A549 (cell line): Measurements from ENCODE around the gene WDFY2. TPM values are rescaled to one million over a fixed set of nuclear protein-coding genes. Genes with fewer than 3 reads are reported as not detected.

ENCODE experiments used
- ATAC-seq, 2 experiments: fragments of 200-7000 bp in 1 of 2; fragments of >200 bp in 1 of 2; cut with Nextera tagmentation in 1 of 2; cut with Tn5 transposase in 1 of 2; 3 replicates each; pipeline versions ENCODE4 v1.8.0 to v1.9.1; 2018 to 2020; ENCODE audit warnings: mild to moderate bottlenecking in 1 of 2, moderate library complexity in 1 of 2
- CTCF ChIA-PET: fragments of 300-600 bp; sonication (Branson Sonifier 250); formaldehyde crosslinking; extraction: SDS; loops from one replicate; lab custom pipeline; 2021; ENCODE audit warnings: antibody characterized with exemption, inconsistent platforms; lab: Yijun Ruan, JAX
- POLR2A ChIA-PET: fragments of 350-600 bp; formaldehyde crosslinking; extraction: SDS; loops from one replicate; lab custom pipeline; 2021; ENCODE audit warnings: antibody characterized with exemption, inconsistent platforms; lab: Yijun Ruan, JAX
- DNase-seq, 2 experiments: peaks; one replicate each; pipeline versions ENCODE4 v3.0.0 to v3.0.0-alpha.2; 2011 to 2016; ENCODE audit warnings: low read depth in 1 of 2, low spot score in 1 of 2
- FAIRE-seq: peaks from 2 replicates; lab custom pipeline; 2011; peaks lifted over from hg19 to GRCh38; lab: Jason Lieb, UNC
- H3K27ac ChIP-seq, 2 experiments: fragments of >200 bp; sonication (Bioruptor Twin); formaldehyde crosslinking; 3 replicates each; pipeline ENCODE4 v1.5.1; 2016 to 2017
- H3K4me1 ChIP-seq: fragments of >200 bp; sonication (Bioruptor Twin); formaldehyde crosslinking; 3 replicates; pipeline ENCODE4 v1.6.1; 2016
- H3K4me2 ChIP-seq: fragments of >200 bp; sonication (Bioruptor Twin); formaldehyde crosslinking; 3 replicates; pipeline ENCODE4 v1.6.1; 2016
- H3K4me3 ChIP-seq: fragments of >200 bp; sonication (Bioruptor Twin); formaldehyde crosslinking; 3 replicates; pipeline ENCODE4 v1.5.1; 2016
- H3K9me3 ChIP-seq: fragments of >200 bp; sonication (Bioruptor Twin); formaldehyde crosslinking; 3 replicates; pipeline ENCODE4 v1.6.1; 2016
- BHLHE40 ChIP-seq: IDR thresholded peaks from 2 replicates; pipeline ENCODE4 v1.6.1; 2012; ENCODE audit warnings: low read depth, low read length, inconsistent platforms
- CEBPB ChIP-seq, 2 experiments: fragments of >200 bp in 1 of 2; sonication (Bioruptor Twin) in 1 of 2; formaldehyde crosslinking in 1 of 2; IDR thresholded peaks; 2 replicates each; pipeline ENCODE4 v1.6.1; 2012 to 2016
- EHF ChIP-seq: fragments of 250-450 bp; sonication (Bioruptor Pico); IDR thresholded peaks from 2 replicates; pipeline ENCODE4 v1.5.0; 2020; ENCODE audit warnings: mild to moderate bottlenecking
- EP300 ChIP-seq, 2 experiments: fragments of >200 bp; sonication (Bioruptor Twin); formaldehyde crosslinking; IDR thresholded peaks; 2 replicates in 1 of 2; 3 replicates in 1 of 2; pipeline ENCODE4 v1.6.1; 2016 to 2017
- ESRRA ChIP-seq: fragments of 150-350 bp; IDR thresholded peaks from 2 replicates; pipeline ENCODE4 v1.6.1; 2014; ENCODE audit warnings: mild to moderate bottlenecking, low read length, borderline replicate concordance
- FOXS1 ChIP-seq: fragments of 250-450 bp; sonication (Bioruptor Pico); IDR thresholded peaks from 2 replicates; pipeline ENCODE4 v1.5.0; 2020; ENCODE audit warnings: mild to moderate bottlenecking, moderate library complexity
- HDAC2 ChIP-seq: fragments of 200-600 bp; sonication (generic); IDR thresholded peaks from 2 replicates; pipeline ENCODE4 v1.6.1; 2016
- HOXA7 ChIP-seq: fragments of 250-450 bp; sonication (Bioruptor Pico); IDR thresholded peaks from 2 replicates; pipeline ENCODE4 v1.5.0; 2020; ENCODE audit warnings: mild to moderate bottlenecking, moderate library complexity
- KDM5A ChIP-seq: fragments of 200-600 bp; sonication (generic); IDR thresholded peaks from 2 replicates; pipeline ENCODE4 v1.6.1; 2016; ENCODE audit warnings: antibody characterized with exemption, mild to moderate bottlenecking
- MAFK ChIP-seq: fragments of 450-650 bp; IDR thresholded peaks from 2 replicates; pipeline ENCODE4 v1.6.1; 2014; ENCODE audit not compliant: partially characterized antibody
- NPAS2 ChIP-seq: fragments of 250-450 bp; sonication (Bioruptor Pico); IDR thresholded peaks from 2 replicates; pipeline ENCODE4 v1.8.0; 2022; ENCODE audit warnings: mild to moderate bottlenecking, moderate library complexity, borderline replicate concordance
- PHF8 ChIP-seq: fragments of 200-600 bp; sonication (generic); IDR thresholded peaks from 2 replicates; pipeline ENCODE4 v1.6.1; 2016; ENCODE audit warnings: low read depth, mild to moderate bottlenecking, antibody characterized with exemption, moderate library complexity, borderline replicate concordance
- WGBS: methylation state at CpG from one replicate; pipeline ENCODE4 v1.1.6; 2017; ENCODE audit errors: missing lambda C conversion rate; 5-methylcytosine and 5-hydroxymethylcytosine counted together
- polyA plus RNA-seq, 4 experiments: library from polyadenylated mRNA; depleted of rRNA in 3 of 4; stranded (reverse); fragments of >200 nt; fragmentation: RNase III in 1 of 4; extraction: RNeasy Plus Mini Kit Qiagen cat#74134 plus additional on column Dnase treatment in 1 of 4; gene quantifications; 2 replicates in 3 of 4; 3 replicates in 1 of 4; pipeline ENCODE4 v1.2.3, GENCODE V29; 2011 to 2017

Gene WDFY2
- polyA plus RNA-seq, 2 of the 4 experiments (the other 2 are of a cell fraction) = 5.2 to 8.5 TPM

DNA sequence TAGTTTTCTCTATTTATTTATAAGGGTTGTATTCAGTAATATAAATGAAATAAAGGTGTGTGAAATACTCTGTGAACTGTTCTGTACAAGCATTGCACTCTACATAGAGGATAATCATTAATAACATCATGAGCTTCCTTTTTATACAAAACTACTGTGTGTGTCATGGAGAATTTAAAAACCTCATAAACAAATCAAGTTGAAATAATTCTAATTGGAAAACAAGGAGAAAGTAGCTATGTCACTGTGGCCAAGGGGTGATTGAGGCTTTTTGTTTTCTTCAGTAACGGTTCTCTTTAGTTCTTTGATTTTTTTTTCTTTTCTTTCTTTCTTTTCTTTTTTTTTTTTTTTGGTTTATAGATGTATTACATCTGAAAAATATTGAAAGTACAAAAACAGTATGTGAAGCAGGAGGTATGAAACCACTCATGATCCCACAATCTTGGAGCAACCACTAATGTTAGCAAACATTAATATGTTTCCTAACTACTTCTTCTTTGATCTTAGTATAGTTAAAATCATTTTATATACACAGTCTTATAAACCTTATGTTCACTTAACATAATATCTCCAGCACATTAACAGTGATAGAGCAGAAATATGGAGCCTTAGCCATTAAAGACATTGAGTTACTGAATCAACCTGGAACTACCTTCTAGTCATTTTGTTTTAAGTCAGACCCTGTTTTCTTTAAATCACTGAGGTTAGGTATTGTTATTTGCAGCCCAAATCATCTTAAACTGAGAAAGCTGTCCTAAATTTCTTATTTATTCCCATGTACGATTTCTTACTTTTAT lies 45.4 kb downstream of the WDFY2 start:
- no peak for FAIRE-seq

GRCh38 chr13:51630288-51630615 lies 46.0 kb downstream of the WDFY2 start:
- no peak overlapping the region; the same call in 2 of the 3 replicates for H3K4me2 ChIP-seq
- H3K4me3 ChIP-seq = no peak overlapping the region
- H3K4me1 ChIP-seq = peaks cover 41% of the 10 kb centered on the region
- TF ChIP-seq CEBPB (IDR thresholded peaks at IDR 0.05) = no peak
- 83% methylated on average over 2 of the region's 2 CpGs for WGBS
- H3K9me3 ChIP-seq = no peaks in the 10 kb centered on the region
- ATAC-seq = no peak
- no peak overlapping the region; a peak in 1 of 6 replicates for H3K27ac ChIP-seq
- no peak for DNase-seq
- CTCF ChIA-PET = interaction anchor here (0.6 kb wide), 1 partner anchor 10 kb away, joined by 3 read pairs; no protein-coding TSS in a partner anchor
- POLR2A ChIA-PET = interaction anchor here (1.3 kb wide), 1 partner anchor 177 kb away, joined by 4 read pairs; the partner anchor contains the start of gene INTS6
- no peak for FAIRE-seq

More for the DNA sequence above, 45.4 kb downstream of the WDFY2 start:
- no peak for ATAC-seq
- DNase-seq = no peak
- Histone ChIP-seq H3K27ac (no peak overlapping the region), H3K4me2 (no peak overlapping the region; the same call in 2 of the 3 replicates), H3K4me1 (peaks cover 39% of the 10 kb centered on the region), H3K9me3 (no peaks in the 10 kb centered on the region), H3K4me3 (no peak overlapping the region)
- CTCF ChIA-PET = interaction anchor here (0.6 to 0.7 kb wide), 2 partner anchors 11 to 378 kb away, joined by 3 read pairs; no protein-coding TSS in a partner anchor
- WGBS = 76% methylated on average over 2 of the region's 2 CpGs
- POLR2A ChIA-PET = interaction anchor here (1.6 kb wide), 1 partner anchor 177 kb away, joined by 4 read pairs; the partner anchor contains the start of gene INTS6
- TF ChIP-seq EHF (CRISPR knock-in tag) (no peak), PHF8 (no peak), FOXS1 (CRISPR knock-in tag) (no peak)

GRCh38 chr13:51632591-51633362 lies 48.5 kb downstream of the WDFY2 start:
- DNase-seq (no peak), FAIRE-seq (no peak), ATAC-seq (peak in 1 of 2 experiments; percentile 52; a peak in 3 of 6 replicates)
- peak overlapping the region; percentile 34 to 67; a peak in 4 of 6 replicates for H3K27ac ChIP-seq
- ChIA-PET POLR2A (no interaction called here), CTCF (interaction anchor here (0.5 kb wide), 1 partner anchor 223 kb away, joined by 3 read pairs; no protein-coding TSS in a partner anchor)
- H3K9me3 ChIP-seq = no peaks in the 10 kb centered on the region
- peaks cover 64% of the 10 kb centered on the region for H3K4me1 ChIP-seq
- 49% methylated on average over 3 of the region's 3 CpGs for WGBS
- H3K4me3 ChIP-seq = no peak overlapping the region
- H3K4me2 ChIP-seq = peak overlapping the region; percentile 55
- TF ChIP-seq ESRRA = no peak
- no peak for TF ChIP-seq EP300 (IDR thresholded peaks at IDR 0.05)
- no peak for TF ChIP-seq HDAC2
- no peak for TF ChIP-seq HOXA7 (CRISPR knock-in tag)
- no peak for TF ChIP-seq BHLHE40

GRCh38 chr13:51635137-51635878 lies 51.0 kb downstream of the WDFY2 start:
- Histone ChIP-seq H3K4me2 (peak overlapping the region; percentile 63; the same call in 2 of the 3 replicates), H3K4me3 (no peak overlapping the region), H3K27ac (peak overlapping the region; percentile 47 to 74; a peak in 4 of 6 replicates), H3K4me1 (peaks cover 79% of the 10 kb centered on the region), H3K9me3 (no peaks in the 10 kb centered on the region)
- ATAC-seq (no peak), FAIRE-seq (no peak), DNase-seq (no peak)
- ChIA-PET POLR2A (no interaction called here), CTCF (interaction anchor here (1.0 kb wide), 1 partner anchor 202 kb away, joined by 3 read pairs; no protein-coding TSS in a partner anchor)
- TF ChIP-seq NPAS2 (CRISPR knock-in tag) = no peak
- no peak for TF ChIP-seq CEBPB (IDR thresholded peaks at IDR 0.05)
- peak; percentile 59 for TF ChIP-seq MAFK
- TF ChIP-seq KDM5A = no peak
- 88% methylated on average over 12 of the region's 12 CpGs for WGBS
